Measurements from ENCODE around the gene SEMA6A. TPM values are rescaled to one million over a fixed set of nuclear protein-coding genes. Genes with fewer than 3 reads are reported as not detected.
A peak's percentile ranks its signal among the peaks of the same experiment; 100 is the strongest.

SEMA6A gene
- total RNA-seq, 1 donor from 2014 or later, result 2.6 TPM

- Mint-ChIP-seq H3K4me1 (ENCODE audit: unreplicated experiment) (peaks cover 37% of the 10 kb centered on the region), H3K27ac (ENCODE audit: unreplicated experiment) (no peak overlapping the region)
These were observed 1.3 kb downstream of the SEMA6A start for GRCh38 chr5:116573279-116573701.

DNA sequence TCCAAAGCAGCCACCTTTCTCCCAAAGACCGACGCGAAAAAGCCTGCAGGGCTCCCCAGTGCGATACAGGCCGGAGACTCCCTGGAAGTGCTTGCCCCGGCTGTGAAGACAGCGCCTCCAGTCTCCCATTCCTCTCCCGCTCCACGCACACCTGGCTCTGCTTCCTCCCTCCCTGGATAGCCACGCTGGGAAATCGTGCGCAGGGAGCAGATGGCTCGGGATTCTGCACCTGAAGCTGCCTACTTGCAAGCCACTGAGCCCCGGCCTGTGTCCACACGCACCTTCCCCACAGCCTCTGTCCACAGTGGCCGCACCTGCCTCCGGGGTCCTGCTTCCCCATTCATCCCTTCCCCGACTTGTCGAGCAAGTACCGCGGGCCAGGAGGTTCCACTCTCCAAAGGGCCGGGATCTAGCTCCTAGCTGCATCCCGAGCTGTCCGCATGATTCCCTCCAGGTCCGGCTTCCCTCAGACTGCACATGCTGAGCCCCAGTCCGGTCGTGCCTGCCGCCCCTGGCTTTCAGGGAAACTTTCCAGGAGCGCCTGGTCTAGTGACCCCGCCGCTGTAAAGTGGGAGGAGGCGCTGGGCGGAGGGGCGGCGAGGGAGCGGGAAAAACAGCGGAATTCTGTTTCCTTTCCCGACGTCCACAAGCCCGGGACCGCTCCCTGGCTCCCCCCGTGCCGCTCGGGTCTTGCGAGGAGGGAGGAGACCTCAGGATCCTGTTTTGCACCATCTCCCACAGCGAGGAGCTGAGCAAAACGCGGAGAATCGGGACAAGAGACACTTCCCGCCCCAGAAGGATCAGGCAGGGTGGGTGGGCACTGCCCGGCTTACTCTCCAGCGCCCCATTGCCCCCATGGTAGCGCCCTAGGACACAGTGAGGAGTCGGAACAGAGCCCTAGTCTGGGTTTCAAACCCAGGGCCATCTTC is 2.0 kb downstream of the SEMA6A start:
- no peaks in the 10 kb centered on the region for H3K9me3 Mint-ChIP-seq (ENCODE audit: unreplicated experiment)
- peaks cover 37% of the 10 kb centered on the region for H3K4me1 Mint-ChIP-seq (ENCODE audit: unreplicated experiment)
- H3K36me3 Mint-ChIP-seq (ENCODE audit: unreplicated experiment), result no peaks in the 10 kb centered on the region
- no peak for TF ChIP-seq CTCF (IDR thresholded peaks at IDR 0.05)
- no peak for DNase-seq (ENCODE audit: extremely low spot score, unreplicated experiment)
- no peak overlapping the region for H3K27ac Mint-ChIP-seq (ENCODE audit: unreplicated experiment)
- peaks cover 59% of the 10 kb centered on the region for H3K27me3 Mint-ChIP-seq (ENCODE audit: unreplicated experiment)
- H3K4me3 Mint-ChIP-seq (ENCODE audit: unreplicated experiment), result peak overlapping the region; percentile 87

More at GRCh38 chr5:116573279-116573701, 1.3 kb downstream of the SEMA6A start:
- DNase-seq (ENCODE audit: extremely low spot score, unreplicated experiment), result no peak
- Mint-ChIP-seq H3K4me3 (ENCODE audit: unreplicated experiment) (peak overlapping the region; percentile 87), H3K36me3 (ENCODE audit: unreplicated experiment) (no peaks in the 10 kb centered on the region), H3K27me3 (ENCODE audit: unreplicated experiment) (peaks cover 65% of the 10 kb centered on the region), H3K9me3 (ENCODE audit: unreplicated experiment) (no peaks in the 10 kb centered on the region)
- no peak for TF ChIP-seq CTCF (IDR thresholded peaks at IDR 0.05)

- no peak for DNase-seq (ENCODE audit: extremely low spot score, unreplicated experiment)
- no peak for TF ChIP-seq CTCF (IDR thresholded peaks at IDR 0.05)
- H3K9me3 Mint-ChIP-seq (ENCODE audit: unreplicated experiment), result no peaks in the 10 kb centered on the region
- H3K27ac Mint-ChIP-seq (ENCODE audit: unreplicated experiment), result no peak overlapping the region
- H3K36me3 Mint-ChIP-seq (ENCODE audit: unreplicated experiment), result no peaks in the 10 kb centered on the region
- H3K4me3 Mint-ChIP-seq (ENCODE audit: unreplicated experiment), result peak overlapping the region; percentile 87
- peaks cover 55% of the 10 kb centered on the region for H3K27me3 Mint-ChIP-seq (ENCODE audit: unreplicated experiment)
- peaks cover 37% of the 10 kb centered on the region for H3K4me1 Mint-ChIP-seq (ENCODE audit: unreplicated experiment)
These were observed 2.9 kb downstream of the SEMA6A start for GRCh38 chr5:116571568-116572349.

GRCh38 chr5:116569999-116570398 is 4.6 kb downstream of the SEMA6A start:
- no peak for TF ChIP-seq CTCF (IDR thresholded peaks at IDR 0.05)
- DNase-seq (ENCODE audit: extremely low spot score, unreplicated experiment), result no peak
- Mint-ChIP-seq H3K27ac (ENCODE audit: unreplicated experiment) (no peak overlapping the region), H3K9me3 (ENCODE audit: unreplicated experiment) (no peaks in the 10 kb centered on the region), H3K36me3 (ENCODE audit: unreplicated experiment) (no peaks in the 10 kb centered on the region), H3K4me1 (ENCODE audit: unreplicated experiment) (peaks cover 24% of the 10 kb centered on the region), H3K27me3 (ENCODE audit: unreplicated experiment) (peaks cover 49% of the 10 kb centered on the region), H3K4me3 (ENCODE audit: unreplicated experiment) (no peak overlapping the region)

DNA sequence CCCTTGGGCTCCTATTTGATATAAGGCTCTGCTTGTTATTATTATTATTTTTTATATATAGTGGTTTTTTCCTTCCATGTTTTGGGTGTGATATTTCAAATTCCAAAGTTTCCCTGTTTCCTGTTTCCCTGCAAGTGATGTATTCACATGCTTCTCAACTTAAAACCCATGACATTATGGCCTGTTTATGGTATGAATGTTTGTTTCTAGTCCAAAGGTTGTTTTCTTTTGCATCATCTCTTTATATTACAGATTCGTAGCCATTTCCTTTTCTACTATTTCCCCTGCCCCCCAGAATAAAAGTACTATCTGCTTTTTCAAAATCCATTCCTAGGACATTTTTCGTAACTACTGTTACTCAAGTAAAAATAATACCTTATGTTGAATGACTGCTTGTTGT is 7.5 kb downstream of the SEMA6A start:
- no peaks in the 10 kb centered on the region for H3K9me3 Mint-ChIP-seq (ENCODE audit: unreplicated experiment)
- H3K36me3 Mint-ChIP-seq (ENCODE audit: unreplicated experiment), result no peaks in the 10 kb centered on the region
- H3K4me1 Mint-ChIP-seq (ENCODE audit: unreplicated experiment), result peaks cover 5% of the 10 kb centered on the region
- no peak overlapping the region for H3K27ac Mint-ChIP-seq (ENCODE audit: unreplicated experiment)
- peaks cover 35% of the 10 kb centered on the region for H3K27me3 Mint-ChIP-seq (ENCODE audit: unreplicated experiment)
- DNase-seq (ENCODE audit: extremely low spot score, unreplicated experiment), result no peak
- TF ChIP-seq CTCF (IDR thresholded peaks at IDR 0.05), result no peak
- no peak overlapping the region for H3K4me3 Mint-ChIP-seq (ENCODE audit: unreplicated experiment)

Measured in osteocyte (in vitro differentiated cells).